ENCODE results near the gene FAM53A. TPM values are rescaled to one million over a fixed set of nuclear protein-coding genes. Genes with fewer than 3 reads are reported as not detected.

The FAM53A gene
- total and polyA plus RNA-seq, 2 of the 13 experiments (the other 11 are each of a cell fraction or from before 2014, with no cell fraction given): 0.48 to 1.1 TPM

DNA sequence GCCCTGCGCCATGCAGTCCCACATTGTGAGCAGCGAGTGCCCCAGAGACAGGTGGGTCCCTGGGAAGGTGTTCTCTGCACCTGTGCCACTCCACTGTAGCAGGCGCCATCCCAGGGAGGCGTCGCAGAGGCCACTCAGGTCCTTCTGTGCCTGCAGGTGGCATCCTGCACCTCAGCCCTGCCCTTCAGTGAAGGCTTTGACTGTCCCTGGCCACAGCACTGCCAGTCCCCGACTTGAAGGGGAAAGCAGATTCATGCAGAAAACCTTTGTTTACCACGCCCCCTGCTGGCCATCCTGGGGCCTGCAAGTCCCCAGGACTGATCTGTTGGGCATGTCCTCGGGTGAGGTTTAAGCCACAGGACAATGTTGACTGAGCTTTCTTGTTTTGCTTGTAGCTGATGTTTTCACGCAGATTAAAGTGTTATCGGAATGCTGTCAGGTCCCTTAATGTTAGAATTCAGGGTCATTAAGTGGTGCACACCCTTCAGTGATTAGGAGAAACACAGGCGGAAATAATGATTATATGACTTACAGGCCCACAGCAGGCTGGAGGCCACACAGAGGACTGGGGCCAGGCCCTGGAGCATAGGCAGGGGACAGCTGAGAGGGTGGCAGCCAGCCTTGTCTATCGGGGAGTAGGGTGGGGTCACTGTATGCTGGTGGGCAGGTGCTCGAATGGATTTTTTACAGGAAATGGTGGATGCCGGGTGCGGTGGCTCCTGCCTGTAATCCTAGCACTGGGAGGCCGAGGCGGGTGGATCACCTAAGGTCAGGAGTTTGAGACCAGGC lies 42.2 kb upstream of the FAM53A start (continued):
- TF ChIP-seq ZBTB2 (CRISPR knock-in tag; IDR thresholded peaks at IDR 0.05; ENCODE audit: low read depth) (no peak), ZNF839 (CRISPR knock-in tag; IDR thresholded peaks at IDR 0.05; ENCODE audit: borderline replicate concordance) (0 out of 2 replicates have a peak, but pooled peaks have one; percentile 57), MYPOP (CRISPR knock-in tag; IDR thresholded peaks at IDR 0.05) (no peak), ZNF263 (CRISPR knock-in tag; IDR thresholded peaks at IDR 0.05) (no peak), REL (CRISPR knock-in tag; conservative IDR thresholded peaks at IDR 0.05) (no peak), IKZF1 (IDR thresholded peaks at IDR 0.05) (no peak), GFI1 (CRISPR knock-in tag; IDR thresholded peaks at IDR 0.05; ENCODE audit: borderline replicate concordance) (no peak), ELF3 (CRISPR knock-in tag; IDR thresholded peaks at IDR 0.05) (0 out of 2 replicates have a peak, but pooled peaks have one; percentile 19), SAP130 (CRISPR knock-in tag; IDR thresholded peaks at IDR 0.05; ENCODE audit: low read depth) (peak; percentile 58), HNF1B (CRISPR knock-in tag; IDR thresholded peaks at IDR 0.05) (peak; percentile 24; the same call in 1 of the 2 replicates)
- TF ChIP-seq, protein P1, sequence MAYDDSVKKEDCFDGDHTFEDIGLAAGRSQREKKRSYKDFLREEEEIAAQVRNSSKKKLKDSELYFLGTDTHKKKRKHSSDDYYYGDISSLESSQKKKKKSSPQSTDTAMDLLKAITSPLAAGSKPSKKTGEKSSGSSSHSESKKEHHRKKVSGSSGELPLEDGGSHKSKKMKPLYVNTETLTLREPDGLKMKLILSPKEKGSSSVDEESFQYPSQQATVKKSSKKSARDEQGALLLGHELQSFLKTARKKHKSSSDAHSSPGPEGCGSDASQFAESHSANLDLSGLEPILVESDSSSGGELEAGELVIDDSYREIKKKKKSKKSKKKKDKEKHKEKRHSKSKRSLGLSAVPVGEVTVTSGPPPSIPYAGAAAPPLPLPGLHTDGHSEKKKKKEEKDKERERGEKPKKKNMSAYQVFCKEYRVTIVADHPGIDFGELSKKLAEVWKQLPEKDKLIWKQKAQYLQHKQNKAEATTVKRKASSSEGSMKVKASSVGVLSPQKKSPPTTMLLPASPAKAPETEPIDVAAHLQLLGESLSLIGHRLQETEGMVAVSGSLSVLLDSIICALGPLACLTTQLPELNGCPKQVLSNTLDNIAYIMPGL (CRISPR knock-in tag; IDR thresholded peaks at IDR 0.05; ENCODE audit: borderline replicate concordance in 1 of 2, low read depth in 1 of 2): peak; percentile 30 to 68; a peak in 2 of 4 replicates
- TF ChIP-seq, protein P2, sequence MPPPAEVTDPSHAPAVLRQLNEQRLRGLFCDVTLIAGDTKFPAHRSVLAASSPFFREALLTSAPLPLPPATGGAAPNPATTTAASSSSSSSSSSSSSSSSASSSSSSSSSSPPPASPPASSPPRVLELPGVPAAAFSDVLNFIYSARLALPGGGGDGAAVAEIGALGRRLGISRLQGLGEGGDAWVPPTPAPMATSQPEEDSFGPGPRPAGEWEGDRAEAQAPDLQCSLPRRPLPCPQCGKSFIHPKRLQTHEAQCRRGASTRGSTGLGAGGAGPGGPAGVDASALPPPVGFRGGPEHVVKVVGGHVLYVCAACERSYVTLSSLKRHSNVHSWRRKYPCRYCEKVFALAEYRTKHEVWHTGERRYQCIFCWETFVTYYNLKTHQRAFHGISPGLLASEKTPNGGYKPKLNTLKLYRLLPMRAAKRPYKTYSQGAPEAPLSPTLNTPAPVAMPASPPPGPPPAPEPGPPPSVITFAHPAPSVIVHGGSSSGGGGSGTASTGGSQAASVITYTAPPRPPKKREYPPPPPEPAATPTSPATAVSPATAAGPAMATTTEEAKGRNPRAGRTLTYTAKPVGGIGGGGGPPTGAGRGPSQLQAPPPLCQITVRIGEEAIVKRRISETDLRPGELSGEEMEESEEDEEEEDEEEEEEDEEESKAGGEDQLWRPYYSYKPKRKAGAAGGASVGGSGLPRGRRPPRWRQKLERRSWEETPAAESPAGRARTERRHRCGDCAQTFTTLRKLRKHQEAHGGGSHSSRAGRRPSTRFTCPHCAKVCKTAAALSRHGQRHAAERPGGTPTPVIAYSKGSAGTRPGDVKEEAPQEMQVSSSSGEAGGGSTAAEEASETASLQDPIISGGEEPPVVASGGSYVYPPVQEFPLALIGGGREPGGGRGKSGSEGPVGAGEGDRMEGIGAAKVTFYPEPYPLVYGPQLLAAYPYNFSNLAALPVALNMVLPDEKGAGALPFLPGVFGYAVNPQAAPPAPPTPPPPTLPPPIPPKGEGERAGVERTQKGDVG (CRISPR knock-in tag; IDR thresholded peaks at IDR 0.05; ENCODE audit: borderline replicate concordance): peak; percentile 30; the same call in 1 of the 2 replicates

Data from HepG2 (cell line).